PFSK-1 (cell line): ENCODE measurements around the gene NT5C.

ENCODE experiments used
- FOXP2 ChIP-seq: optimal IDR thresholded peaks from 2 replicates; pipeline ENCODE3; 2011; ENCODE audit warnings: borderline replicate concordance, control low read depth, inconsistent platforms; ENCODE audit not compliant: insufficient read depth; ENCODE audit errors: extremely low read length, extremely low read depth
- POLR2AphosphoS5 ChIP-seq: IDR thresholded peaks from 2 replicates; pipeline ENCODE4 v1.6.1; 2012; ENCODE audit warnings: low read depth, mild to moderate bottlenecking, control low read depth, low read length, moderate library complexity
- REST ChIP-seq, 2 experiments: IDR thresholded peaks; 2 replicates each; pipeline versions ENCODE4 v1.6.1 to v1.8.0; 2011 to 2012; ENCODE audit warnings: low read depth in 2 of 2, low read length in 2 of 2, control low read depth in 1 of 2, inconsistent platforms in 1 of 2, mild to moderate bottlenecking in 1 of 2, moderate library complexity in 1 of 2; ENCODE audit not compliant: insufficient read depth in 1 of 2
- SIN3A ChIP-seq: IDR thresholded peaks from 2 replicates; pipeline ENCODE4 v1.6.1; 2012; ENCODE audit warnings: mild to moderate bottlenecking, low read length, moderate library complexity, borderline replicate concordance; ENCODE audit not compliant: insufficient read depth

DNA sequence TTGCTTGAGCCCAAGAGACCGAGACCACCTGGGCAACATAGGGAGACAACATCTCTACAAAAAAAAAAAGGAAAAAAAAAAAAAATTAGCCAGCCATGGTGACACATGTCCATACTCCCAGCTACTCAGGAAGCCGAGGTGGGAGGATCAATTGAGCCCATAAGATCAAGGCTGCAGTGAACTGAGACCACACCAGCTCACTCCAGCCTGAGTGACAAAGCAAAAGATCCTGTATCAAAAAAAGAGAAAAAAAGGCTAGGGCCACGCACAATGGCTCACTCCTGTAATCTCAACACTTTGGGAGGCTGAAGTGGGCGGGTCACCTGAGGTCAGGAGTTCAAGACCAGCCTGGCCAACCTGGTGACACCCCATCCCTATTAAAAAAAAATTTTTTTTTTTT lies 37.5 kb upstream of the NT5C start:
- no peak for TF ChIP-seq SIN3A
- TF ChIP-seq POLR2AphosphoS5 = no peak
- no peak for TF ChIP-seq REST (IDR thresholded peaks at IDR 0.05; ENCODE audit: insufficient read depth in 1 of 2, low read depth in 2 of 2, low read length in 2 of 2)
- TF ChIP-seq FOXP2 = no peak
